ENCODE measurements around the gene ADK.

DNA sequence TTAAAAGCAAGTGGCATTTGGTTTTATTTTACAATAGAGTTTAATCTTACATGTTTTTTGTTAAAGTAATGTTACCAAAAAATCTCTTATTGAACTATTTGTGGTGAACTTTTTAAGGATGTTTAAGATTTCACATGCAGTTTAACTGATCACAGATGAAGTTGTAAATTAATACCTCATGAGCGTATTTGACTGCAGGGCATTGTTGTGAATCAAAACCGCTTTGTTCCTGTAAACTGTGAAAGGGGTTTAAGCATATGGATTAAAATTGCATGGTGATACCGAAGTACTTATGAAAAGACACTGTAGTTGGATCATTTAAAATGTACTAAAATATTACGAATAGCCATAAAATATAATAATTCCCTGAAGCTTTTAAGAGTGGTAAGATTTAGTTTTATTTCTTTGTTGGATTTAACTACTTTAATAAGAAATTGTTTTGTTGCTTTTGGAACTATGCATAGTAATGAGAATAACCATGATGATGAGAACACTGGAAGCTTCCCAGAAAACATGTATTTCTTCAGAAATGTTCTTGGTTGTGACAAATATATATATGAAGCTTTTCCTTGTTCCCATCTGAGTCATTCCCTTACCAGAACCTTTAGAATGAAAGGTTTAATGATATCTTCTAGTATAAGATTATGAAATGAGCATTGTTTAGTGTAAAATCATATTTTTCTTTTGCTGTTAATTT lies 131.3 kb downstream of the ADK start:
- TF ChIP-seq CTCF (IDR thresholded peaks at IDR 0.05 in 8 of 11, conservative IDR thresholded peaks at IDR 0.05 in 3 of 11) (no peak), POLR2A (IDR thresholded peaks at IDR 0.05) (no peak)
